HepG2 (cell line): ENCODE data around the gene QRFP.

Experiments
- EHMT2 ChIP-seq: fragments of 200-600 bp; sonication (generic); IDR thresholded peaks from 2 replicates; pipeline ENCODE4 v1.7.0; 2017; ENCODE audit warnings: antibody characterized with exemption, low read depth, low read length, borderline replicate concordance
- ZNF562 ChIP-seq: sonication (generic); formaldehyde crosslinking; IDR thresholded peaks from 2 replicates; pipeline ENCODE4 v1.8.0; 2022; ENCODE audit warnings: missing genetic modification reagents, borderline replicate concordance
- TF ChIP-seq, protein P1 (sequence below): IDR thresholded peaks from 2 replicates; pipeline ENCODE4 v1.6.1; 2012; ENCODE audit warnings: low read length, improper control_type of control experiment

DNA sequence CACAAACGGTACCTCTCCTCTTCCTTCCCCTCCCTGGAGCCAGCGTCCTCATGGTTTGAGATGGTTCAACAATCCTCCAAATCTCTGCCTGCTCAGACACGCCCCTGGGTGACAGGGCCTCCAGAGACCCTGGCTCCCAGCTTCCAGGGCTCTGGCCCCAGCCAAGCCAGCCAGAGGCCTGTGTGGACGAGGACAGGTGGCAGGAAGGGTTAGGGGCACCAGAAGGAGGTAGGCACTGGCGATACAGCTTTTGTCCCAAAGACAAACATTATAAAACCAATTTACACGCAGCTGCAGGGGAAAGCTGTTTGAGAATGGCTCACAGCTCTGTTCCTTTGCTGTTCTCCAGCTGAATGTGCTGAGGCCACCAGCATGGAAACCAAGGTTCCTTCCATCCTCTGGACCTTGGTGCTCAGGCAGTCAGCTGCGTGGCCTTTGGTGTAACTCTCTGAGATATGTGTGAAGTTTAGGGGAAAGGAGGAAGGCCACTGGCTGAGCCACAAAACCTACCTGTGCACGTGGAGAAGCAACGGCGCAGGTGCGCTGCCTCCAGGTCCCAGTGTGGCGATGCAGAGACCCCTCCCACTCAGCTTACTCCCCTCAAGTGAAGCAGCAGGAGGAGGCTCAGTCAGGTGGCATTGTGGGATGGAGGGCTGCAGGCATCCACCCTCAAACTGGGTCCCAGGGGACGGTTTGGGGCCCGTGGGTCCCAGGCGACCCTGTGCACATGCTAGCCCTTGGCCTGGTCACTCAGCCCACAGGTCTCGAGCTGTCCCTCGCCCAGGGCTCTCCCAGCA lies 4.3 kb upstream of the QRFP start:
- TF ChIP-seq, protein P1, sequence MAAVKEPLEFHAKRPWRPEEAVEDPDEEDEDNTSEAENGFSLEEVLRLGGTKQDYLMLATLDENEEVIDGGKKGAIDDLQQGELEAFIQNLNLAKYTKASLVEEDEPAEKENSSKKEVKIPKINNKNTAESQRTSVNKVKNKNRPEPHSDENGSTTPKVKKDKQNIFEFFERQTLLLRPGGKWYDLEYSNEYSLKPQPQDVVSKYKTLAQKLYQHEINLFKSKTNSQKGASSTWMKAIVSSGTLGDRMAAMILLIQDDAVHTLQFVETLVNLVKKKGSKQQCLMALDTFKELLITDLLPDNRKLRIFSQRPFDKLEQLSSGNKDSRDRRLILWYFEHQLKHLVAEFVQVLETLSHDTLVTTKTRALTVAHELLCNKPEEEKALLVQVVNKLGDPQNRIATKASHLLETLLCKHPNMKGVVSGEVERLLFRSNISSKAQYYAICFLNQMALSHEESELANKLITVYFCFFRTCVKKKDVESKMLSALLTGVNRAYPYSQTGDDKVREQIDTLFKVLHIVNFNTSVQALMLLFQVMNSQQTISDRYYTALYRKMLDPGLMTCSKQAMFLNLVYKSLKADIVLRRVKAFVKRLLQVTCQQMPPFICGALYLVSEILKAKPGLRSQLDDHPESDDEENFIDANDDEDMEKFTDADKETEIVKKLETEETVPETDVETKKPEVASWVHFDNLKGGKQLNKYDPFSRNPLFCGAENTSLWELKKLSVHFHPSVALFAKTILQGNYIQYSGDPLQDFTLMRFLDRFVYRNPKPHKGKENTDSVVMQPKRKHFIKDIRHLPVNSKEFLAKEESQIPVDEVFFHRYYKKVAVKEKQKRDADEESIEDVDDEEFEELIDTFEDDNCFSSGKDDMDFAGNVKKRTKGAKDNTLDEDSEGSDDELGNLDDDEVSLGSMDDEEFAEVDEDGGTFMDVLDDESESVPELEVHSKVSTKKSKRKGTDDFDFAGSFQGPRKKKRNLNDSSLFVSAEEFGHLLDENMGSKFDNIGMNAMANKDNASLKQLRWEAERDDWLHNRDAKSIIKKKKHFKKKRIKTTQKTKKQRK = no peak
- TF ChIP-seq ZNF562 (no peak), EHMT2 (no peak)
